HG03095 (cell line): ENCODE results near the gene CNIH2.
"Not testable (repeated sequence)": the region's sequence is repeated elsewhere in the genome, so short reads cannot be mapped to it uniquely, and the experiment has no call there.

Experiments
- ATAC-seq: cut with Tn5 transposase; IDR thresholded peaks from one replicate; pipeline ENCODE4 v1.9.1; 2021; ENCODE audit warnings: moderate library complexity; ENCODE audit not compliant: unreplicated experiment

CNIH2 gene

GRCh38 chr11:66277471-66278362 lies at the start of gene CNIH2:
TSS of gene CNIH2 (plus strand) at chr11:66278175. CDS start at chr11:66278457, 282 bp downstream.
- no peak for ATAC-seq

- no peak for ATAC-seq
Measured at GRCh38 chr11:66228521-66228920, 49.5 kb upstream of the CNIH2 start.

DNA sequence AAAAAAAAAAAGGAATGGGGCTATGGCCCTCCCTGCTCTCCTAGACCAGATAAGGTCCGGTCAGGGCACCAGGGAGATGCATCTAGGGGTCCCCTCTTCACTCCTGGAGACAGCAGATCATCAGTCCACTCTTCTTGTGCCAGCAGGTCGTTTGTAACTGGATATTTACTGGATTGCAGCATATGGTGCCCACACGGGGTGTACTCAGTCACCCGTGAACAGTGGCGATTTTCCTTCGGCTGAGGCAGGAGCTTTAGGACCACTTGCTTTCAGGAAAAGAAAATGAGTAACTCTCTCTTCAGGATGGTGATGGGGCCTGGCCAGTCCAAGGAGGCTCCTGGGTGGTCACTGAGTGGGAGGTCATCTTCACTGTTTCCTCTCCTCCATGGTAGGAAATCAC lies 47.8 kb upstream of the CNIH2 start:
- ATAC-seq: no peak

- ATAC-seq: no peak
Measured at GRCh38 chr11:66230978-66231377, 47.0 kb upstream of the CNIH2 start.

DNA sequence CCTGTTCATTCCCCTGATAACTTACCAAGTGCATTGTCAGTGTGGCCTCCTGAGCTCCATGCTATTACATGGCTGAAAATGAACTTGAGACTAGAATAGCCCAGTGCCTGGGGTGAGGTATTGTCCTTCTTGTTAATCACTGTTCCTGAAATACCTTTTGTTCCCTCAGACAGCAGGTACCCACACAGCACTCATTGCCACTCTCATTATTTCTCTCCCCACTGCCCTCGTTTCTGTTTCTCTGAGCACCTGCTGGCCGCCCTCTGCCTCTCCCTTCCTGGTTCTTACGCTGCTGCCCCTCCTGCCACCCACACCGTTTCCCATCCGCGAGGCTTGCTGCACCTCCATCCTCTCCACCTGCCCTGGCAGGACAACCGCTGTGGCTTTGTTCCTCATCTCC lies 46.4 kb upstream of the CNIH2 start:
- no peak for ATAC-seq

DNA sequence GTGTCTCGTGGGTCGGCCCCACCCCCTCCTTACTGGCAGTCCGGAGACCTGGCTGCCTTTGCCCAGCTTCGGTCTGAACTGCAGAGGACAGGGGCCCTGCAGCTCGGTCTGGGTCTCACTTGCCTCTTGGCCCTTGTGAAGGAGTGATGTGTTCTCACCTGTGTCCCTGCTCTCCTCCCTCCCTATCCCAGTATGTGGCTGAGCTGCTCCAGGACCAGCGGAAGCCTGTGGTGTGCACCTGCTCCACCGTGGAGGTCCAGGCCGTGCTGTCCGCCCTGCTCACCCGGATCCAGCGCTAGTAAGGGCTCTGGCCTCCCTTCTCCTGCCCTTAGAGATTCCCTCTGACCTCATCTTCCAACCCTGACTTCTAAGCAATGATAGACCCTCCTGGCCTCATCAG lies 45.2 kb upstream of the CNIH2 start:
- no peak for ATAC-seq

DNA sequence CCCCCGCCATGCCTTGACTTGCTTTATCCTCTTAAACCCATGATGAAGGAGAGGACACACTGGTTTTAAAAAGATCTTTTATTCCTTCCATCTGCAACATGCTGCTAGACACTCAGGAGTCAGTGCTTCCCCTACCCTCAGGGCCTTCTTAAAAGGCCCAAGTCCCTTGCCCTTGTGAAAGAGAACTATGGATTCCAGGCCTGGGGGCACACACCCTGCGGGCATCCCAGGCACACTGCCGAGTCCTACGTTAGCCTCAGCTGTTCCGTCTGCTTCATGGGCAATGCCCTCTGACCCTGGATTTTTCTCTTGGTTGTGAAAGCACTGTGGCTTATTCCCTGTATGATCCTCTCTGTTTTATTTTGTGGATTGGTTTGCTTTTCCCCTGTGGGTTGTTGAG lies 44.7 kb upstream of the CNIH2 start:
- ATAC-seq: no peak

- ATAC-seq: no peak
Measured at GRCh38 chr11:66235141-66235540, 42.8 kb upstream of the CNIH2 start.

DNA sequence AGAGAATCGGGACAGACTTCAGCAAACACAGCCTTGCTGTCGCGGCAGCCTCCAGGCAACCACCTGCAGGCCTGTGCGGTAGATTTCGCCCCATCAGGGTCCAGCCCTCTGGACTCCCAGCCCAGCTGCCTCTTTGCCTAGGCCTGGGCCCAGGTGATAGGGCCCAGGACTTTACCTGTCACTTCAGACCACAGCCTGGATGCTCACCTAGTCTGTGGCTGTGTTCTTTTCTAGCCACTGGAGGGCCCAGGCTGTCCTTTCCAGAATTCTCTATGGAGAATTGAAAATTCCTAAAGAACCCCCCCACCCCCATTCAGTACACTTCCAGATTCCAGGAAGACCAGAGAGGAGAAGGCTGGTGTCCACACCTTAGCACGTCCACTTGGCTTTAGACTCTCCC lies 40.1 kb upstream of the CNIH2 start:
- no peak for ATAC-seq

DNA sequence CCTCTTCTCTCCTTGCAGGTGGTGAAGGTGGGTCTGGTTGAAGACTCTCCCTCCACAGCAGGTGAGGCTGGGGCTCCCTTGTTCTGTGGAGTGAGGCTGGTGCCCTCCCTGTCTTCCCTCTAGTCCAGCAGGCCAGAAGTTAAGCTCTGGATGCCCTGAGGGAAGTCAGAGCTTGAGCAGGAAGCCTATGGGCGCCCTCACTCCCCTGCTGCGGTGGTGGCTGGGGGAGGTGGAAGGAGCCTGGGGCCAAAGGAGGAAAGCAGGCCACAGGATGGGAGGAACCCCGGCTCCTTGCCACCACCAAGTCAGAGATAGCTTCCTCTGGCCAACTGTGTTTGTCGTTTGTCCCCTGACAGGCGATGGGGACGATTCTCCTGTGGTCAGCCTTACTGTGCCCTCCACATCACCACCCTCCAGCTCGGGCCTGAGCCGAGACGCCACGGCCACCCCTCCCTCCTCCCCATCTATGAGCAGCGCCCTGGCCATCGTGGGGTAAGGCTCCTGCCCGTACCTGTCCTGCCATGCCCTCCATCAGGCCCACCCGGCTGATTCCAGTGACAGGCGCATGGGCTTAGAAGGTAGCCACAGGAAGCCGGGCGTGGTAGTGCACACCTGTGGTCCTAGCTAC lies 39.1 kb upstream of the CNIH2 start:
- ATAC-seq: no peak

DNA sequence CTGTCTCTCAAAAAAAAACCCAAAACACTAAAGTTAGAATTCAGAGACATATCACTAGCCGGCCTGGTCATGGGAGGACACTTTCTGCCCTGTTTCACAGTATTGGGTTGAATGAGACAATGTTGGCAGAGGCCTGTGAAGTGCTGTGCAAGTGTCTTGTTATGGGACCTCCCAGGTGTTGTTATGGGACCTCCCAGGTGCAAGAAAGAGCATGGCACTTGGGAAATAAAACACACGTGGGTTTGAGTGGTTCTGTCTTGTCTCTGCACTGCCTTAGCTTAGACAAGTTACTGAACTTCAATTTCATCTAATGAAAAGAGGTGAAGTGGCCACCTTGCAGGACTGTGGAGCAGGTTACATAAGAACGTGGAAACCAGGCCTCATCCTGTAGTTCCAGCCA lies 38.5 kb upstream of the CNIH2 start:
- no peak for ATAC-seq

- no peak for ATAC-seq
Measured at GRCh38 chr11:66239998-66240780, 37.8 kb upstream of the CNIH2 start.

DNA sequence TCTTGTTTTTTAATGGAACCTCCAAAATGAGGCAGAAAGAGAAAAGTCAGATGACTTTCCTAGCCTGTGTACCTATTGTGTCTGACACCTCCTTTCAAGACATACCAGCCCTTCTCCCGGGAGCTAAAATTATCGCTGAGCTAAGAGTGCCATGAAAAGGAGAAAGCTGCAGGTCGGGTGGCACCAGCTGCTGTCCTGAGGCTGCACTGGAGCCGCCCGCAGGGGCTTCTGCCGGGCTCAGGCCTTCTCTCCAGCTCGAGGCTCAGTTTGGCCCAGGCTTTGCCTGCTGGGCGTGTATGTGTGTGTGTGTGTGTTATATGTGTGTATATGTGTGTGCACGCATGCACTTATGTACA lies 37.2 kb upstream of the CNIH2 start:
- ATAC-seq: no peak

GRCh38 chr11:66242095-66242765 lies 35.7 kb upstream of the CNIH2 start:
- no peak for ATAC-seq

DNA sequence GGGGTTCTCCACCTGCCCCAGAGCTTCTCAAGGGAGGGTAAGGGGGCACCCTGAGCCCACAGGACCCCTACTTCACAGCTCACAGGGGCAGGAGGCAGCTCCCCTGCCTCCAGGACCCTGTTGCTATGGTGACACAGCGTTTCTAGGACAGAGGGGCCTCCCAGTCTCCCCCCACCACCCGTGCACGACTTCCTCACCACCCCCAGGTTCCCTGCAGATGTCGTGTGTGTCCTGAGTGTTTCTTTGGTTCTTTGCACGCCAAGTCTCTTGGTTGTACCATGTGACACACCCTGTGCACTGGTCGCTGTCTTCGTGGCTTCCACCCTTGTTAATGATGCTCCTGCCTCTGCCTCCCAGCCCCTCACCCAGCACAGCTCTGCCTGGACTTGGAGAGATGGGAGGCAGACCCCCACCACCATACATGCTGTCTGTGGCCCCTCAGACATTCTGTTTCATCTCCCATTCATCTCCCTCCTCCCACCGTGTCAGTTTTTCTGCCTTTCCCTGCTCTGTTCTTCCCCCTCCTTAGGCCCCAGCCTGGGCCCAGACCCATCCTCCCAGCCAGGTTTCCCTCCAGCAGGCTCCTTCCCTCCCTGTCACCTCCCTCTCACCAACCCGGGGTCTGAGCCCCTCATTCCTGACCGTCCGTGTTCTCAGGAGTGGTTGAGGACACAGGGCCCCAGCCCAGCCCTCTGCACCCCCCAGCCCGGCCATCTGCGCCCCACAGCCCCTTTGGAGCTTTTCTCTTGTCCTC lies 34.0 kb upstream of the CNIH2 start:
- ATAC-seq: no peak

DNA sequence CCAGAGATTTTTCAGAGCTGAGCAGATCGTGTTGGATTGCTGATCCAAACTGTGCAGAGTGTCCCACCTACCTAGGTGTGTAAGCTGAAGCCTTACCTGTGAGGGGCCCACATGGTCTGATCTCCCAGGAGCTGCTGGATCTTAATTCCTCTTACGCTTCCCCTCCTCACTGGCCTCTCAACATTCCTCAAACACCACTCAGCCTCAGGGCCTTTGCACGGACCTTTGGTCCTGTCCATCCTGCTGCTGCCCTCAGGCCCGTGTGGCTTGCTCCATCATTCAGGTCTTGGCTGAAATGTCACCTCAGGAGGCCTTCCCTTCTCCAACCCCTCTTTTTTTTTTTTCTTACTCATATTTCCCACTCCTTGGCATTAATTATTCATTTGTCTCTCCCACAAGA lies 30.7 kb upstream of the CNIH2 start:
- ATAC-seq: no peak

DNA sequence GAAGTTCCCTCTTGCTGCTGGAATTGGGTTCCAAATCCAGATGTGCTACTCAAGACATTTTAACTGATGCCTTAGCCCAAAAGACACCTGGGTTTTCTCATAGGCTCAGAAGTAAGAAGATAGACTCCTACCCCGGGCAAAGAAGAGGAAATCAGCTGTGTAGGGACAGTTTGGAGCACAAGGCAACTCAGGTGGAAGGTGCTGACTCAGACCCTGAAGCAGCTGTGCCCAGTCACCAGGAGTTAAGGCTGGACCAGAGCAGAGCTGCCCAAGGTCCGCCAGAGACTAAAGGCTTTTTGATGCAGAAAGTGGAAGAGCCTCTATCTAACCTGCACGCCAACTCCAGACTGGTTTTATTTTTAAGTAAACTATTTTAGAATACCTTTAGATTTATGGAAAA lies 30.2 kb upstream of the CNIH2 start:
- no peak for ATAC-seq

DNA sequence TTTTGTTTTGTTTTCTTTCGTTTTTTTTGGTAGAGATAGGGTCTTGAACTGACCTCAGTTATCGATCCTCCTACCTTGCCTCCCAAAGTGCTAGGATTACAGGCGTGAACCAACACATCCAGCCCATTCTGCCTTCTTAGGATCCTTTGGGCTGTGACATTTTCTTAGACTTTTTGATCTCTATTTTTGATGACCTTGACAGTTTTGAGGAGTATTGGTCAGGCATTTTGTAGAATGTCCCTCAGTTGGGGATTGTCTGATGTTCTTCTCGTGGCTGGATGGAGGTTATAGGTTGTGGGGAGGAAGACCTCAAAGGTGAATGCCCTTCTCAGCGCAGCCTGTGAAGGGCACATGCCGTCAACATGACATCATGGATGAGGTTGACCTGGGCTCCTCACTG lies 29.1 kb upstream of the CNIH2 start:
- ATAC-seq: no peak

GRCh38 chr11:66251809-66252208 lies 26.2 kb upstream of the CNIH2 start:
- ATAC-seq: no peak

DNA sequence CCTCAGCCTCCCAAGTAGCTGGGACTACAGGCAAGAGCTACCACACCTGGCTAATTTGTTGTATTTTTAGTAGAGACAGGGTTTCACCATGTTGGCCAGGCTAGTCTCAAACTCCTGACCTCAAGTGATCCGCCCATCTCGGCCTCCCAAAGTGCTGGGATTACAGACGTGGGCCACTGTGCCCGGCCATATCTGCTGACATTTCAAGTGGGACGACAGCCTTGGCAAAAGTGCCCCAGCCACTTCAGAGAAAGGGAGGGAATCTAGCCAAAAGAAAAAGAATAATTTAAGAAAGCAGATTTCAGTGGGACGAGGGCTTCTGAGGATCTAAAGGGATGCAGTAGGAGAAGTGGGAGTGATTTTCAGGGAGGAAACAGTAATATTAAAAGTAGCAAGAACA lies 24.9 kb upstream of the CNIH2 start:
- not testable (repeated sequence) for ATAC-seq

GRCh38 chr11:66258473-66258893 lies 19.5 kb upstream of the CNIH2 start:
- no peak for ATAC-seq
